ENCODE results near the gene PINLYP.

The PINLYP gene

DNA sequence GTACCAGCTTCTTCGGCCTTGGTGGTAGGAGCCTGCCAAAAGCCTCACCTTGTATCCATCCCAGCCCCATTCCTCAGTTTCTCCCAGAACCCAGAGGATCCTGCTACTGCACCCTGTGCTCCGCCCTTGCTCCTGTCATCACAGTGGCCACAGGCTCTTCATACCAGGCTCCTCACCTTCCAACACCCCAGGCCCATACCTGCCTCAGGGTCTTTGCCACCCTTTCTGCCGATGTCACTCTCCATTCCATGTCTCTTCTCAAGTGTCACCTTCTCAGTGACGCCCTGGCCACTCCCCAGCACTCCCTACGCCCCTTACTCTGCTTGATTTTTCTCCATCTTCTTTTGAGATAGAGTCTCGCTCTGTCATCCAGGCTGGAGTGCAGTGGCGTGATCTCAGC, 34.3 kb downstream of the PINLYP start:
- DNase-seq (ENCODE audit: low spot score): no peak
- POLR2A ChIA-PET (ENCODE audit: low non-redundant PET): no interaction called here
- TF ChIP-seq, protein P1, sequence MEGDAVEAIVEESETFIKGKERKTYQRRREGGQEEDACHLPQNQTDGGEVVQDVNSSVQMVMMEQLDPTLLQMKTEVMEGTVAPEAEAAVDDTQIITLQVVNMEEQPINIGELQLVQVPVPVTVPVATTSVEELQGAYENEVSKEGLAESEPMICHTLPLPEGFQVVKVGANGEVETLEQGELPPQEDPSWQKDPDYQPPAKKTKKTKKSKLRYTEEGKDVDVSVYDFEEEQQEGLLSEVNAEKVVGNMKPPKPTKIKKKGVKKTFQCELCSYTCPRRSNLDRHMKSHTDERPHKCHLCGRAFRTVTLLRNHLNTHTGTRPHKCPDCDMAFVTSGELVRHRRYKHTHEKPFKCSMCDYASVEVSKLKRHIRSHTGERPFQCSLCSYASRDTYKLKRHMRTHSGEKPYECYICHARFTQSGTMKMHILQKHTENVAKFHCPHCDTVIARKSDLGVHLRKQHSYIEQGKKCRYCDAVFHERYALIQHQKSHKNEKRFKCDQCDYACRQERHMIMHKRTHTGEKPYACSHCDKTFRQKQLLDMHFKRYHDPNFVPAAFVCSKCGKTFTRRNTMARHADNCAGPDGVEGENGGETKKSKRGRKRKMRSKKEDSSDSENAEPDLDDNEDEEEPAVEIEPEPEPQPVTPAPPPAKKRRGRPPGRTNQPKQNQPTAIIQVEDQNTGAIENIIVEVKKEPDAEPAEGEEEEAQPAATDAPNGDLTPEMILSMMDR (conservative IDR thresholded peaks at IDR 0.05; ENCODE audit: low read depth): no peak
- H3K27ac ChIP-seq: peak overlapping the region; percentile 56
- CTCF ChIA-PET: no interaction called here

DNA sequence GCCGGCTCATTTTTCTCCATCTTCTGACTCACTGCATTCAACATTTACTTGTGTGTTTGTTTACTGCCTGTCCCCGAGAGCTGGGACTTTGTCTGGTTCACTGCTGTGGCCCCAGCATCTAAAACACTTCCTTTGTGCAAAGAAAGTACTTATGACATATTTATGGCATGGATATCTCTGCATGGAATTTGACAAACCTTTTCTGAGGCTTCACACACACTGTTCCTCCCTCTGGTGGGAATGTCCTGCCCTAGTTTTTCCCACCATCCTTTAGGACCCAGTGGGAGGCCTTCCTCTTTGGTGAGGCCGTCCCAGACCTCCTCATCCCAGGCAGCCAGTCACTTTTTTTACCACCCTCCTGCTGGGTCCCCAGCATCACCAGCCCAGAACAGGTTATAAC, 34.9 kb downstream of the PINLYP start:
- DNase-seq (ENCODE audit: low spot score): no peak
- ChIA-PET CTCF (no interaction called here), POLR2A (ENCODE audit: low non-redundant PET) (no interaction called here)
- H3K27ac ChIP-seq: peak overlapping the region; percentile 56
- TF ChIP-seq, protein P1 (conservative IDR thresholded peaks at IDR 0.05; ENCODE audit: low read depth): no peak

DNA sequence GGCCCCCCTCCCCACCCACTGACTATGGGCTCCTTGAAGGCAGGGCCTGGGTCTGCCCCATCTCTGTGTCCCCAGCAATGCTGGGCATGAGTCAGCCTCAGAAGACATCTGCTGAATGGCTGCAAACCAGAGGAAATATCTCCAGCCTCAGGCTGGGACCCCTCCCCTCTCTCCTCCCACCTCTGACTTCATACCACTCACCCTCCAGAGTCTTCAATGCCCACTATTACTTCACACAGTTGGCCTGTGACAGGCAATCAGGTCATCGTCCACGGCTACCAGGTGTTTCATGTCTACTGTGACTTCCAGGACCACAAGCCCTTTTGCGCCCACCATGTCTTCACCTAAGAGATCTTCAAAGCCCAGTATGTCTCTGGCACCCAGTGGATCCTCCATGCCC, 36.2 kb downstream of the PINLYP start, which contains the start of gene SRRM5:
Gene SRRM5, plus strand, starts transcription at position 301 of the 400 bp plus-strand sequence. Its CDS starts 34 bp downstream, at position 335.
- CTCF ChIA-PET: interaction anchor here (0.5 kb wide), 1 partner anchor 92 kb away, joined by 5 read pairs; no protein-coding TSS in a partner anchor
- POLR2A ChIA-PET (ENCODE audit: low non-redundant PET): no interaction called here
- peak within 1 kb of the TSS; percentile 56 for H3K27ac ChIP-seq
- TF ChIP-seq, protein P1 (conservative IDR thresholded peaks at IDR 0.05; ENCODE audit: low read depth): no peak
- DNase-seq (ENCODE audit: low spot score): no peak

DNA sequence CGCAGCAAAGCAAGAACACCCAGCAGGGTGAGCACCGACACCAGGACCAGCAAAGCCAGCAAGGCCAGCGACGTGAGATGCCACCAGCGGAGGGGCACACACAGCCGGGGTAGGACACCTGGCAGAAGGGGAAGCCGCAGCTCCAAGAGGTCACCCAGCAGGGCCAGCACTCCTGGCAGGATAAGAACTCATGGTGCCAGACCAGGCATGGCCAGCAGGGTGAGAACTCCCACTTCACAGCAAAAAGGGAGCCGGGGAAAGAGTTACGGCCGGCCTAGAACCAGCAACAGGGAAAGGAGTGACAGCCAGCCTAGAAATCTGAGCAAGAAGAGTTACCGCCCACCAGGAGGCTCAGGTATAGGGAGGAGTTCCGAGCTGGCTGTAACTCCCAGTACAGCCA, 36.8 kb downstream of the PINLYP start:
- TF ChIP-seq, protein P1 (conservative IDR thresholded peaks at IDR 0.05; ENCODE audit: low read depth): no peak
- ChIA-PET POLR2A (ENCODE audit: low non-redundant PET) (no interaction called here), CTCF (interaction anchor here (0.5 kb wide), 1 partner anchor 92 kb away, joined by 5 read pairs; no protein-coding TSS in a partner anchor)
- H3K27ac ChIP-seq: no peak overlapping the region
- no peak for DNase-seq (ENCODE audit: low spot score)

DNA sequence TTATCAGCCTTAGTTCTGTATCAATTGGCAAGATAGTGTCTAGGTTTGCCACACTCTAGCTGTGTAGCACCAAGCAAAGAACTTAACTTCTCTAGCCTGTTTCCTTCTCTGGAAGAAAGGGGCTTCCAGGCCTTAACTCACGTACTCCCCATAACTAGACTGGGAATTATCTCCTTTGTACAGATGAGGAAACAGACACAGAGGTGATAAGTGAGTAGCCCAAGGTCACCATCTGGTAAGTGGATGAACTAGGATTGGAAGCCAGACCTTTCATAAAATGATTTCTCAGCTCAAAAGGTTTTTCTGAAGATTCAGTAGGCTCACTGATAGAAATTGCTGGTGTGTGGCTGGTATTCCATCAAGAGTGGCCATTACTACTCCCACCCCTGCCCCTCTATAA, 40.7 kb downstream of the PINLYP start:
- no peak overlapping the region for H3K27ac ChIP-seq
- POLR2A ChIA-PET (ENCODE audit: low non-redundant PET): no interaction called here
- TF ChIP-seq, protein P1 (conservative IDR thresholded peaks at IDR 0.05; ENCODE audit: low read depth): no peak
- DNase-seq (ENCODE audit: low spot score): no peak
- CTCF ChIA-PET: no interaction called here

DNA sequence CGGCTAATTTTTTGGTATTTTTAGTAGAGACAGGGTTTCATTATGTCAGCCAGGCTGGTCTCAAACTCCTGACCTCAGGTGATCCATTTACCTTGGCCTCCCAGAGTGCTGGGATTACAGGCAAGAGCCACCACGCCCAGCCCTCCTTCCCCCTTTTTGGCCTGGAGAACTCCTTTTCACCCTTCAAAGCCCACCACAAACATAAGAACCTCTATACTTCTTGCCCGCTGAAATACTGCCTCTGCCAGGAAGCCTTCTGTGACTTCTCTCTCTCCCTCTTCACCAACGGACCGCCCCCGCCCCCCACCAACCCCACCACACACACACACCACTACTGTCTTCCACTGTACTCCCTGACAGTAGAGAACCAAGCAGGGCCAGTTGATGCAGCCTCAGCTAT, 41.4 kb downstream of the PINLYP start:
- POLR2A ChIA-PET (ENCODE audit: low non-redundant PET): no interaction called here
- H3K27ac ChIP-seq: peak overlapping the region; percentile 26; the same call in 1 of the 2 replicates
- no peak for DNase-seq (ENCODE audit: low spot score)
- CTCF ChIA-PET: no interaction called here
- TF ChIP-seq, protein P1 (conservative IDR thresholded peaks at IDR 0.05; ENCODE audit: low read depth): no peak

DNA sequence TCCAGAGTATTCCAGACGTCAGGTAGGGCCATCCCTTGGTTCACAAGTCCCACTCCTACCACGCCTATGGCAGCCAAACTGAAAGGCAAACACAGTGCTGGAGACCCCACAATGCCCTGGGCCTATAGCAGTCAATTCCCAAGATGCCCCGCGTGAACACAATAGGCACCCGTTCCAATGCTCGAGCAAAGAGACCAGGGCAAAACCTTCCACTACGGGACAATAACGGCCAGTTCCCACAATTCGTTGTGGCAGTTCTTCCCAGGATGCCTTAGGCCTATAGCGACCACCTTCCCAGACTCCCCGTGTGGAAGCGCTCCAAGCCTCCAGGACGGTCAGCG, 43.3 kb downstream of the PINLYP start:
- TF ChIP-seq, protein P1 (conservative IDR thresholded peaks at IDR 0.05; ENCODE audit: low read depth): no peak
- DNase-seq (ENCODE audit: low spot score): peak; percentile 27
- CTCF ChIA-PET: no interaction called here
- POLR2A ChIA-PET (ENCODE audit: low non-redundant PET): no interaction called here
- H3K27ac ChIP-seq: peak overlapping the region; percentile 93

Measured in RWPE1 (cell line).